Measurements from ENCODE around the gene TNIP2. TPM values are rescaled to one million over a fixed set of nuclear protein-coding genes. Genes with fewer than 3 reads are reported as not detected.
"Not testable (repeated sequence)": the region's sequence is repeated elsewhere in the genome, so short reads cannot be mapped to it uniquely, and the experiment has no call there.

The TNIP2 gene
- total RNA-seq, 4 donors from 2014 or later, result 91.8 to 203 (median 129) TPM

- intact Hi-C loops (cut with DNase I; ENCODE audit: low total_unique reads) (loop anchor here (5.0 to 10.0 kb wide), 3 partner anchors 111 to 281 kb away; no protein-coding TSS in a partner anchor), in situ Hi-C loops (cut with MboI; ENCODE audit: low pct_ligation_motif_present in 1 of 4, low pct_unique_long_range_greater_than_20kb in 1 of 4, low sequenced_read_pairs in 3 of 4) (loop anchor here (10.0 to 25.0 kb wide), 3 partner anchors 174 to 191 kb away; no protein-coding TSS in a partner anchor)
- peak overlapping the region; percentile 53 to 78 (median 65) for H3K27ac ChIP-seq
- no peaks in the 10 kb centered on the region for H3K9me3 ChIP-seq
- DNase-seq, result no peak
- H3K4me1 ChIP-seq, result peaks cover 4 to 38% (median 24%) of the 10 kb centered on the region in 4 donors
- H3K36me3 ChIP-seq, result no peaks in the 10 kb centered on the region
- 60% methylated on average over 23 of the region's 23 CpGs; no CpG with 5 or more reads in 1 of the 2 donors for WGBS, 2 donors (ENCODE audit: low coverage in 1 of 2)
- H3K27me3 ChIP-seq, result no peaks in the 10 kb centered on the region
- TF ChIP-seq EP300 (IDR thresholded peaks at IDR 0.05; ENCODE audit: low read depth) (no peak), POLR2AphosphoS5 (IDR thresholded peaks at IDR 0.05) (no peak), POLR2A (IDR thresholded peaks at IDR 0.05) (no peak)
- TF ChIP-seq, protein P1, sequence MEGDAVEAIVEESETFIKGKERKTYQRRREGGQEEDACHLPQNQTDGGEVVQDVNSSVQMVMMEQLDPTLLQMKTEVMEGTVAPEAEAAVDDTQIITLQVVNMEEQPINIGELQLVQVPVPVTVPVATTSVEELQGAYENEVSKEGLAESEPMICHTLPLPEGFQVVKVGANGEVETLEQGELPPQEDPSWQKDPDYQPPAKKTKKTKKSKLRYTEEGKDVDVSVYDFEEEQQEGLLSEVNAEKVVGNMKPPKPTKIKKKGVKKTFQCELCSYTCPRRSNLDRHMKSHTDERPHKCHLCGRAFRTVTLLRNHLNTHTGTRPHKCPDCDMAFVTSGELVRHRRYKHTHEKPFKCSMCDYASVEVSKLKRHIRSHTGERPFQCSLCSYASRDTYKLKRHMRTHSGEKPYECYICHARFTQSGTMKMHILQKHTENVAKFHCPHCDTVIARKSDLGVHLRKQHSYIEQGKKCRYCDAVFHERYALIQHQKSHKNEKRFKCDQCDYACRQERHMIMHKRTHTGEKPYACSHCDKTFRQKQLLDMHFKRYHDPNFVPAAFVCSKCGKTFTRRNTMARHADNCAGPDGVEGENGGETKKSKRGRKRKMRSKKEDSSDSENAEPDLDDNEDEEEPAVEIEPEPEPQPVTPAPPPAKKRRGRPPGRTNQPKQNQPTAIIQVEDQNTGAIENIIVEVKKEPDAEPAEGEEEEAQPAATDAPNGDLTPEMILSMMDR (IDR thresholded peaks at IDR 0.05), result no peak
- H3K4me3 ChIP-seq, result peak overlapping the region; percentile 11 to 49 (median 33)
Measured at GRCh38 chr4:2763511-2763967, 7.4 kb upstream of the TNIP2 start.

- H3K27ac ChIP-seq, result peak overlapping the region; percentile 82 to 92 (median 88)
- intact Hi-C loops (cut with DNase I; ENCODE audit: low total_unique reads) (loop anchor here (5.0 to 10.0 kb wide), 3 partner anchors 112 to 282 kb away; no protein-coding TSS in a partner anchor), in situ Hi-C loops (cut with MboI; ENCODE audit: low pct_ligation_motif_present in 1 of 4, low pct_unique_long_range_greater_than_20kb in 1 of 4, low sequenced_read_pairs in 3 of 4) (loop anchor here (10.0 to 25.0 kb wide), 3 partner anchors 175 to 192 kb away; no protein-coding TSS in a partner anchor)
- not testable (repeated sequence) for H3K36me3 ChIP-seq, H3K9me3 ChIP-seq, DNase-seq, H3K27me3 ChIP-seq, H3K4me3 ChIP-seq
- whole genome bisulfite sequencing, 2 donors (ENCODE audit: low coverage in 1 of 2), result 95 to 100% methylated on average over 2 to 38 of the region's 42 CpGs
- peaks cover 4 to 38% (median 24%) of the 10 kb centered on the region in 4 donors for H3K4me1 ChIP-seq
Measured at GRCh38 chr4:2762486-2763370, 6.6 kb upstream of the TNIP2 start.

DNA sequence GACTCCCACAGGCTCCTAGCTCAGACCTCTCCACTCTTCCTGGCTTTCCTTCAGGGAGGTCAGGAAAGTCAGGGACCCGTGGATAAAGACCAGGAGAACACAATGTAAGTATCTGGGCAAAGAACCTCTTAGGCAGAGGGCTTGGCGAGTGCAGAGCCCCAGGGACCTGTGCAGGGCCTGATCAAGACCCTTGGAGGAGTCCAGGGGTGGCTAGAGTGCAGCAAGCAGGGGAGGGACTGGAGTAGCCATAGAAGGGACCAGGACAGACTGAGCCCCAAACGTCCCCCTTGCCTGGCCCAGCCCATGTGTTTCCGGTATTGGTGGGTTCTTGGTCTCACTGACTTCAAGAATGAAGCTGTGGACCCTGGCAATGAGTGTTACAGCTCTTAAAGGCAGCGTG lies 5.9 kb upstream of the TNIP2 start:
- no peaks in the 10 kb centered on the region for H3K9me3 ChIP-seq
- no peaks in the 10 kb centered on the region for H3K27me3 ChIP-seq
- no peak for TF ChIP-seq EP300 (IDR thresholded peaks at IDR 0.05; ENCODE audit: low read depth)
- no peak for TF ChIP-seq POLR2AphosphoS5 (IDR thresholded peaks at IDR 0.05)
- TF ChIP-seq, protein P1 (IDR thresholded peaks at IDR 0.05), result no peak
- no peak for TF ChIP-seq POLR2A (IDR thresholded peaks at IDR 0.05)
- H3K36me3 ChIP-seq, result no peaks in the 10 kb centered on the region
- 63% methylated on average over 5 of the region's 5 CpGs; no CpG with 5 or more reads in 1 of the 2 donors for WGBS, 2 donors (ENCODE audit: low coverage in 1 of 2)
- H3K27ac ChIP-seq, result peak overlapping the region; percentile 82 to 92 (median 88)
- H3K4me1 ChIP-seq, result peaks cover 4 to 42% (median 25%) of the 10 kb centered on the region in 4 donors
- no peak overlapping the region for H3K4me3 ChIP-seq
- in situ Hi-C loops (cut with MboI; ENCODE audit: low pct_ligation_motif_present in 1 of 4, low pct_unique_long_range_greater_than_20kb in 1 of 4, low sequenced_read_pairs in 3 of 4) (loop anchor here (10.0 to 25.0 kb wide), 3 partner anchors 175 to 193 kb away; no protein-coding TSS in a partner anchor), intact Hi-C loops (cut with DNase I; ENCODE audit: low total_unique reads) (loop anchor here (5.0 to 10.0 kb wide), 3 partner anchors 113 to 283 kb away; no protein-coding TSS in a partner anchor)
- DNase-seq, result no peak

DNA sequence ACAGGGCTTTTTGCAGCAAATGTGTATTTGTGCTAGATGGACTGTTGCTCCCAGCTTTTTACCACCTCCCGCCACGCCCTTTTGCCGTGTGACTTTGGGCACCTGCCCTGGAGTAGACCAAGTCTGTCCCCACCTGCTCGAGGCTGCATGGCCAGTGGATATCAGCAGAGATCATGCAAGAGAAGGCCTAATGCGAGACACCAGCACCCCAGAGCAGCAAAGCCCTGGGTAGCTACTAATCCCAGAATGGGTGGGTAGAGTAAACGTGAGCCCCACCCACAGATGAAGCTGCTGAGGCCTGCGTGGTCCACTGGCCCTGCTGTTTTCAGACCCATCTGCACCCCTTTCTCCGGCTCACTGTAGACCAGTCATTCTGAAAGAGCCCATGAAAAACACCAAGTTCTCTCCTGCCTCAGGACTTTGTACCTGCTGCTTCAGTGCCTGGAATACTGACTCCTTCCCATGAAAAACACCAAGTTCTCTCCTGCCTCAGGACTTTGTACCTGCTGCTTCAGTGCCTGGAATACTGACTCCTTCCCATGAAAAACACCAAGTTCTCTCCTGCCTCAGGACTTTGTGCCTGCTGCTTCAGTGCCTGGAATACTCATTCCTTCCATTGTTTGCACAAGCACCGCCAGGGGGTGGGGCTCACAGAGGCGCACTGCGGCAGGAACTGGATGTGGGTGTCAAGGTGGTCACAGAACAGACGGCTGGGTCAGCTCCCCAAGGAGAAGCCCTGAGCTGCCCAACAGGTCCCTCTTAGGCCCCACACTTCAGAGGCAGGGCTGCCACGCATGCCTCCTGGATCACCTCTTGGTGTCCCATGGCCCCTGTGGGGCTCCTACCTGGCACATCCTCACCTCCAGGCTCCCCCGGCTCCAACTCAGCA lies 5.1 kb upstream of the TNIP2 start:
- no peaks in the 10 kb centered on the region for H3K27me3 ChIP-seq
- peak overlapping the region; percentile 82 to 92 (median 88) for H3K27ac ChIP-seq
- in situ Hi-C loops (cut with MboI; ENCODE audit: low pct_ligation_motif_present in 1 of 4, low pct_unique_long_range_greater_than_20kb in 1 of 4, low sequenced_read_pairs in 3 of 4), result loop anchor here (10.0 to 25.0 kb wide), 3 partner anchors 176 to 194 kb away; no protein-coding TSS in a partner anchor
- no peaks in the 10 kb centered on the region for H3K36me3 ChIP-seq
- peak; percentile 85 for DNase-seq
- no peak overlapping the region for H3K4me3 ChIP-seq
- no peaks in the 10 kb centered on the region for H3K9me3 ChIP-seq
- intact Hi-C loops (cut with DNase I; ENCODE audit: low total_unique reads), result loop anchor here (5.0 to 10.0 kb wide), 3 partner anchors 114 to 284 kb away; no protein-coding TSS in a partner anchor
- TF ChIP-seq, protein P1 (IDR thresholded peaks at IDR 0.05), result peak in 2 of 5 experiments; percentile 37 to 55
- TF ChIP-seq POLR2A (IDR thresholded peaks at IDR 0.05) (peak; percentile 57), POLR2AphosphoS5 (IDR thresholded peaks at IDR 0.05) (peak in 2 of 3 donors; percentile 67 to 68), EP300 (IDR thresholded peaks at IDR 0.05; ENCODE audit: low read depth) (no peak)
- WGBS, 2 donors (ENCODE audit: low coverage in 1 of 2), result 34% methylated on average over 14 of the region's 14 CpGs; no CpG with 5 or more reads in 1 of the 2 donors
- peaks cover 8 to 49% (median 31%) of the 10 kb centered on the region in 4 donors for H3K4me1 ChIP-seq

All from transverse colon (tissue), 4 donors.